Measurements from ENCODE around the gene MEIS3.

DNA sequence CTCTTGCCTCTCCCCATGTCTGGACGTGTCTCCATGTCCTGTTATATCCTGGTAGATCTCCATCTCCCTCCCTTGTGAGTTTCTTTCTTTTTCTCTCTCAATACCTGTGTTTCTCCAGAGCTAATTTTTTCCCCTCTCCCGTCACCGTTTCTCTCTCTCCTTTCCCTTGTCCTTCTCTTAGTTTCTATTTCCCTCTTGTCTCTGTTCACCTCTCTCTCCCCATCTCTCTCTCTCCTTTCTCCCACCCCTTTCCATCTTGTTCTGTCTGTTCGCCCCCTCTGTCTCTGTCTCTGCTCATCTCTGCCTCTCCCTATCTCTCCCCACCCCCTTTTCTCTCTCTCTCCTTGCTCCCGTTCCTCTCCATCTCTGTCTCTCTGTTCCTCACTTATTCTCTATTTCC is 39.3 kb upstream of the MEIS3 start:
- TF ChIP-seq, protein P1, sequence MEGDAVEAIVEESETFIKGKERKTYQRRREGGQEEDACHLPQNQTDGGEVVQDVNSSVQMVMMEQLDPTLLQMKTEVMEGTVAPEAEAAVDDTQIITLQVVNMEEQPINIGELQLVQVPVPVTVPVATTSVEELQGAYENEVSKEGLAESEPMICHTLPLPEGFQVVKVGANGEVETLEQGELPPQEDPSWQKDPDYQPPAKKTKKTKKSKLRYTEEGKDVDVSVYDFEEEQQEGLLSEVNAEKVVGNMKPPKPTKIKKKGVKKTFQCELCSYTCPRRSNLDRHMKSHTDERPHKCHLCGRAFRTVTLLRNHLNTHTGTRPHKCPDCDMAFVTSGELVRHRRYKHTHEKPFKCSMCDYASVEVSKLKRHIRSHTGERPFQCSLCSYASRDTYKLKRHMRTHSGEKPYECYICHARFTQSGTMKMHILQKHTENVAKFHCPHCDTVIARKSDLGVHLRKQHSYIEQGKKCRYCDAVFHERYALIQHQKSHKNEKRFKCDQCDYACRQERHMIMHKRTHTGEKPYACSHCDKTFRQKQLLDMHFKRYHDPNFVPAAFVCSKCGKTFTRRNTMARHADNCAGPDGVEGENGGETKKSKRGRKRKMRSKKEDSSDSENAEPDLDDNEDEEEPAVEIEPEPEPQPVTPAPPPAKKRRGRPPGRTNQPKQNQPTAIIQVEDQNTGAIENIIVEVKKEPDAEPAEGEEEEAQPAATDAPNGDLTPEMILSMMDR (conservative IDR thresholded peaks at IDR 0.05 in 1 of 2, IDR thresholded peaks at IDR 0.05 in 1 of 2; ENCODE audit: low read depth in 1 of 2, low read length in 2 of 2) = no peak
- TF ChIP-seq EZH2 (IDR thresholded peaks at IDR 0.05; ENCODE audit: low read length, missing control alignments) = no peak
